Stimulated activated CD8-positive, alpha-beta memory T cell treated with anti-CD3 and anti-CD28 coated beads, Interleukin-4, amount 100 ng/mL, for 1 hour (primary cell): ENCODE data around the gene CDK5RAP1.
"Not testable (repeated sequence)": the region's sequence is repeated elsewhere in the genome, so short reads cannot be mapped to it uniquely, and the experiment has no call there.

Experiments used
- DNase-seq, 2 donors: peaks; one replicate each; pipeline ENCODE4 v3.0.0-alpha.2; 2020; ENCODE audit warnings: low read depth in 2 of 2, low spot score in 1 of 2

The CDK5RAP1 gene, protein sequence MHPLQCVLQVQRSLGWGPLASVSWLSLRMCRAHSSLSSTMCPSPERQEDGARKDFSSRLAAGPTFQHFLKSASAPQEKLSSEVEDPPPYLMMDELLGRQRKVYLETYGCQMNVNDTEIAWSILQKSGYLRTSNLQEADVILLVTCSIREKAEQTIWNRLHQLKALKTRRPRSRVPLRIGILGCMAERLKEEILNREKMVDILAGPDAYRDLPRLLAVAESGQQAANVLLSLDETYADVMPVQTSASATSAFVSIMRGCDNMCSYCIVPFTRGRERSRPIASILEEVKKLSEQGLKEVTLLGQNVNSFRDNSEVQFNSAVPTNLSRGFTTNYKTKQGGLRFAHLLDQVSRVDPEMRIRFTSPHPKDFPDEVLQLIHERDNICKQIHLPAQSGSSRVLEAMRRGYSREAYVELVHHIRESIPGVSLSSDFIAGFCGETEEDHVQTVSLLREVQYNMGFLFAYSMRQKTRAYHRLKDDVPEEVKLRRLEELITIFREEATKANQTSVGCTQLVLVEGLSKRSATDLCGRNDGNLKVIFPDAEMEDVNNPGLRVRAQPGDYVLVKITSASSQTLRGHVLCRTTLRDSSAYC

DNA sequence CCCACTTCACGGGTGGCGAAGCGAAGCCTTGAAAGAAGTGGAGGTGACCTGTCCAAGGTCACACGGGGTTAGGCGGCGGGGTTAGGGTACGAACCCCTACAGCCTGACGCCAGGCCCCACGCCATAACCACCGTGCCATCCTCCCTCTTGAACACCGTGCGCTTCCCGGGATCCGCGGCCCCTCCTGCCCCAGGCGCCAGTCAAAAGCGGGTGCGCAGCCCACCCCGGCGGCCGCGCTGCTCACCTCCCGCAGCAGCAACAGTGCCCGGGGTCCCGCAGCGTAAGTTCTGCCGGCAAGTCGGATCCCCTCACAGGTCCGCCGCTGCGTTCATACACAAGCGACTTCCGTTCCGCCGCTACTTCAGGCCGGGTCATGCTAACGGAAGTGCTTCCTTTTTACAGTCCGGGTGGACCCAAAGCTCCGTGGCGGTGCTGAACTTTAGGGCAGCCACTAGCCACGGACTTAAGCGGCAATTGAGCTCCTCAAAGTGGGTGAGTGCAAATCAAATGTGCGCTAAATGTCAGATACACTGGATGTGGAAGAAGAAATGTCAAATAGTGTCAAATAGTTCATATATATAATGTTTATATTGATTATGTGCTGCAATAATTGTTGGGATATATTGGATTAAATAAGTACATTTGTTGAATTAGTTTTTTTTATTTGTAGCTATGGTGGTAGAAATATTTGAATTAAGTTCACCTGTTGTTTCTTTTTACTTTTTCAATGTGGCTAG, at the start of gene CDK5RAP1:
CDK5RAP1 (minus strand) TSS at position 336 of the 737 bp plus-strand sequence. CDS start 4,455 bp downstream, outside the sequence.
- DNase-seq, result peak; percentile 55 to 67

GRCh38 chr20:33450867-33451266, 49.5 kb upstream of the CDK5RAP1 start:
- DNase-seq, result no peak

GRCh38 chr20:33445881-33446625, 44.7 kb upstream of the CDK5RAP1 start:
- DNase-seq, result no peak

DNA sequence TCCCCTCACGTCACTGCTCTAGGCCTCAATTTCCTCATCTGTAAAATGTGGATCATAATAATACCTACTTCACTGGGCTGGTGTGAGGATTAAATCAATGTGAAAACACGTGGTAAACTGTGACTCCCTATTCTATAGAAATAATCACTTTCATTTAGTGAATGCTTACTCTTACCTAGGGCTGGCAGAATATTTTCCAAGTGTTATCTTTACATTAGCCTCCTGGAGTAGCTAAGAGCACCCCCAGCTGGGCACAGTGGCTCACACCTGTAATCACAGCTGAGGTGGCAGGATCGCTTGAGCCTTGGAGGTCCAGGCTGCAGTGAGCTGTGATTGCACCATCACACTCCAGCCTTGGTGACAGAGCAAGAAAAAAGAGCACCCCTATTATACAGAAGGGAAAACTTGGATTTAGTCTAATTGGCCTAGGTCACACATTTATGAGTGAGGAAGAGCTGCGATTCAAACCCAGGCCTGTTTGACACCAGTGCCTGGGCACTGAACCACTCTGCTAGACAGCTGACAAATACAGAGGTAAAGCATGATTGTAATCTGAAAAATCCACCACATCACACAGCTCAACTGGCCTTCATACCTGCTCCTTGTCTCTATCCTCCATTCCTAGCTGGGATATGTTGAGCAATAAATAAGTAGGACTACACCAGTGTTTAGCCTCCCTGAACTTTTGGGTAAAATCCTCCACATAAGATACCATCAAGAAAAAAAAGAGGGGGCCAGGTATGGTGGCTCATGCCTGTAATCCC, 43.7 kb upstream of the CDK5RAP1 start:
- DNase-seq, result no peak

GRCh38 chr20:33443512-33444239, 42.4 kb upstream of the CDK5RAP1 start, which contains the start of gene SNTA1:
TSS of gene SNTA1 (minus strand) at chr20:33443763. CDS start at chr20:33443620, 143 bp downstream.
- DNase-seq, result peak; percentile 78 to 82

GRCh38 chr20:33443006-33443511, 41.7 kb upstream of the CDK5RAP1 start:
- DNase-seq, result no peak

- no peak for DNase-seq
Observed at GRCh38 chr20:33442136-33443005, 41.1 kb upstream of the CDK5RAP1 start.

DNA sequence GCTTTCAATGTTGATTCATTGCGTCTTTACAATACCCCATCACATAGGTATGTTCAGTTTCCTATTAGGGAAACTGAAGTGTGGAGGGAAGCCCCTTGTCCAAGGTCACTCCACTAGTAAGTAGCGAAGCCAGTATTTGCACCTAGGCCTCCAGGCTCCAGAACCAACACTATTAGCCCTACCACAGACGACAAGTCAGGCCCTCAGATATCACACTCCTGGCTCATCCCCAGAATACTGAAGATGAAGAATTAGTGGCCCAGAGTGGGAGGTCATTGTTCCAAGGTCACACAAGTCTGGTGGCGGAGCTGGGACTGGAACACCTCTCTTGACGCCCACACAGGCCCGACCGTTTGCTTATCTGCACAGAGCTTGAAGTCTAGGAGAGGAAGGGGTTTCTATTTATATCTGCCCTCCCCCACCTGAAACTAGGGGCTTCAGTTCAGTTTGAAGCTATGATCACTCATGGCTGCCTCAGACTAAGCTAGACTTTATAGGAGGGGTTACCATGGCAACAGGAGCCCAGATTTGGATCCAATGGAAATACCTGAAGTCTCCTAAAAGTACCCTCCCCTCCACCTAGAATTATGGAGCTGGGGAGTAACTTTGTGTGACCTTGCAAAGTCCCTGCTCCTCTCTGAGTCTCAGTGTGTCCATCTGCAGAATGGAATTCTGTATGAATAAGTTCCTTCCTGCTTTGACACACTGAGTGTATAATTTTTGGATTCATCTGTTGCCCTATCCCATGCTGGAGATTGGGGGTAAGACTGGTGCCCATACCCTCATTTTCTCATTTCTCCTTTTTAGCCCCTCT, 40.0 kb upstream of the CDK5RAP1 start:
- DNase-seq, result no peak

DNA sequence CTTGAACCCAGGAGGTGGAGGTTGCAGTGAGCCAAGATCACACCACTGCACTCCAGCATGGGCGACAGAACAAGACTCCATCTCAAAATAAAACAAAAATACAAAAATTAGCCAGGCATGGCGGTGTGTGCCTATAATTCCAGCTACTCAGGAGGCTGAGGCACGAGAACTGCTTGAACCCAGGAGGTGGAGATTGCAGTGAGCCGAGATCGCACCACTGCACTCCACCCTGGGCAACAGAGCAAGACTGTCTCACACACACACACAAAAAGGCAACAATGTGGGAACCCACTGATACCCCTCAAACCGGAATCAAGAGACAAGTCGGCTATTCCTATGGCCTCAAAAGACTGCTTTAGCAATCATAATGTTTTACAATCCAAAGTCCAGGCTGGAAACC, 39.2 kb upstream of the CDK5RAP1 start:
- not testable (repeated sequence) for DNase-seq

DNA sequence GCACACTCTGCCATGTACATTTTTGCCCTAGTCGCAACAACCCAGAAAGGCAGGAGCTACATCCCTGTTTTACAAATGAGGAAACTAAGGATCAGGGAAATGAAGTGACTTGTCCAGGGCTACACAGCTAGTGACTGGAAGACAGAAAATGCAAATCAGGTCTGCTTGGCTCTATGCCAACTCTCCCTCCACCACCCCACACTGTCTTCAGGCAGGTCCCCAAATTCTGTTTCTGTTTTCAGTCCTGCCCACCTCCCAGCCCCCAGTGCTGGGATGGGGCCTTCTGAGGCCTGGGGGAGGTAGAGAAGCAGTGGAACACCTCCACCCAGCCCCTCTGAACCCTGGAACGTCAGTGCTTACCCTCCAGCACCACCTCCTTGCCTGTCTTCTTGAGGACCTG, 37.2 kb upstream of the CDK5RAP1 start:
- DNase-seq, result no peak

DNA sequence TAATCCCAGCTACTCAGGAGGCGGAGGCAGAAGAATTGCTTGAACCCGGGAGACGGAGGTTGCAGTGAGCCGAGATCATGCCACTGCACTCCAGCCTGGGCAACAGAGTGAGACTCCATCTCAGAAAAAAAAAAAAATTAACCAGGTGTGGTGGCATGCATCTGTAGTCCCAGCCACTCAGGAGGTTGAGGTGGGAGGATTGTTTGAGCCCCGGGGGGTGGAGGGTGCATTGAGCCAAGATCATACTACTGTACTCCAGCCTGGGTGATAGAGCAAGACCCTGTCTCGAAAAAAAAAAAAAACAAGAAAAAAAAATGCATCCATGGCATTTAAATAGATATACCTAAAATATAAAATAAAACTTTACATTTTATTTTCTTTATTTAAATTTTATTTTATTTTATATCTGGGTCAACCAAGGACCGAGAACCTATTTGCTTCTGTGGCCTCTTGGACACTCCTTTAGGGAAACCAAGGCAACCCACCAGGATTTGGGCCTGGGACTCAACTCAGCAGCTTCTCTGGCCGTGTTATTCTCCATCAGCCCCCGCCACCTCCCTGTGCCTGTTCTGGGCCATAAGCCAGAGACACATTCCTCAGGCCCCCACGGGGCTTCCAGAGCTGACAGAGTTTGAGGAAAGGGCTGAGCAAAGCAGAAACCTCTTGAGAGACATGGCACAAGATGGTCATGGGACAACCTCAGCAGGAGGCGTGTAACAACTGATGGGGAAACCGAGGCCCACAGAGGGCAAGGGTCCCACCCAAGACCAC, 36.0 kb upstream of the CDK5RAP1 start:
- no peak for DNase-seq

- no peak for DNase-seq
Observed at GRCh38 chr20:33434434-33434833, 33.1 kb upstream of the CDK5RAP1 start.

DNA sequence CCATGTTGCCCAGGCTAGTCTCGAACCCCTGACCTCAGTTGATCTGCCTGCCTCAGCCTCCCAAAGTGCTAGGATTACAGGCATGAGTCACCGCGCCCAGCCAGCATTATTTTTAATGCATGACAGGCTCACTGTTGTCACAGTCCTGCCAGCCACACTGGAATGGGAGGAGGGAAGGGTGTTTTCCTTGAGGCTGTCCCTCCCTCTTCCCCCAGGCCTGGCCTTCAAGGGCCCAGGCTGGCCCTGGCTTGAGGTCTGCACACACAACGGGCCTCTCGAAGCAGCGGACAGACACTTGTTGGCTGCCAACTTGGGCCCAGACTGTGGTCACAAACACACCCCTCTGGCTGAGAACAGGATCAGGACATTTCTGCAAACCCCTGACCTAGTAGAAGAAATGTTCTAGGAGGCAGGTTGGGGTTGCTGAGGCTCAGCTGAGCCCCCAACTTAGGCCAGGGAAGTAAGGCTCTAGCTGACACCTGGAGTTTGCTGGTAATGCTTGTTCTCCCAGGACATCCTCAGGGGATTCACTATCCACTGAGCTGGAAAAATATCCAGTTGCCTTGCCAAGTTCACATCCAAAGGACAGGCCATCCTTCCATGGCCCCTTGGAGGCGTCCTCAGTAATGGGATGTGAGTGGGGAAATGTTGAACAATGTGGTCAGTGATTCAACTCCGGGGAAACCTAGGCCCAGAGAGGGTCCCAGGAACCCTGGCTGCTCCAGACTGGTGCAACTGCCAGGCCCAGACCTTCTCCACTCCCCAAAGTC, 32.3 kb upstream of the CDK5RAP1 start:
- DNase-seq, result no peak

DNA sequence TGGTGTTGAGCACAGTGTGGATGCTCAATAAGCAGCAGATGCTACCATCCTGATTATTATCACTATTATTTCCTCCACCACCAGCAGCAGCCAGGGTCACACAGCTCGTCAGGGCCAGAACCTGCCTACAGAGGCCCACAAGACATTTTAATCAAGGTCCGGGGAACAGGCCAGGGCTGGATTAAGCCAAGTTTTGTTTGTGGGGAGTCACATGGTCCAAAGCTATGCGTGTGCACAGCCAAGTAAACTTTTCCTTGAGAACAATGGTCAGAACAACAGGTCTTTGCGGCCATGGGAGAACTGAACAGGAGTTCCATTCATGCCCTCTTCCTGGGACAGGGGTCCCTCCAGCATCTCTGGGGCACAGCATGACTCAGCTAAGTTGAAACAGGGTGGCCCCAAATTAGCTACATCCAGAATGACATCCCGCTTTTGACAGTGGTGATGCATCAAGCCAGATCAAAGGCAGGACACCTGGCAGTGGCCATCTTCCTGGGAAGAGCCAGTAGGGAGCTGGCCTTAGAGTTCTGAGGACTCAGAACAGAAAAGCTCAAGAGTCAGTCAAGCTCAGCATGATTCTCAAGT, 30.6 kb upstream of the CDK5RAP1 start:
- no peak for DNase-seq

GRCh38 chr20:33423875-33424274, 22.6 kb upstream of the CDK5RAP1 start:
- not testable (repeated sequence) for DNase-seq
